ENCODE results near the gene SLC24A1. TPM values are rescaled to one million over a fixed set of nuclear protein-coding genes. Genes with fewer than 3 reads are reported as not detected.
A peak's percentile ranks its signal among the peaks of the same experiment; 100 is the strongest.
"Not testable (repeated sequence)": the region's sequence is repeated elsewhere in the genome, so short reads cannot be mapped to it uniquely, and the experiment has no call there.

The SLC24A1 gene
- total RNA-seq, 4 donors from 2014 or later, result 2.0 to 12.3 (median 8.8) TPM

GRCh38 chr15:65610871-65611718, 10.6 kb upstream of the SLC24A1 start, which contains the start of gene INTS14:
TSS of gene INTS14 (minus strand) at chr15:65611131. CDS start at chr15:65607380, 3,751 bp downstream.
- DNase-seq, result peak; percentile 97
- H3K9me3 ChIP-seq, result no peaks in the 10 kb centered on the region
- peaks cover 5 to 8% of the 10 kb centered on the region in 2 donors for H3K4me1 ChIP-seq
- TF ChIP-seq POLR2A (IDR thresholded peaks at IDR 0.05) (peak; percentile 27 to 71), CTCF (IDR thresholded peaks at IDR 0.05) (peak; percentile 45 to 82 (median 73))
- H3K27ac ChIP-seq, result peak within 1 kb of the TSS; percentile 90 to 93
- no peaks in the 10 kb centered on the region for H3K27me3 ChIP-seq
- no peaks in the 10 kb centered on the region for H3K36me3 ChIP-seq
- peak within 1 kb of the TSS; percentile 68 to 81 for H3K4me3 ChIP-seq
- intact Hi-C loops (cut with DNase I; ENCODE audit: low total_unique reads), result no loop called here

GRCh38 chr15:65611888-65612615, 9.7 kb upstream of the SLC24A1 start:
- Histone ChIP-seq H3K4me1 (peaks cover 5 to 8% of the 10 kb centered on the region in 2 donors), H3K4me3 (peak overlapping the region; percentile 68 to 81), H3K9me3 (no peaks in the 10 kb centered on the region), H3K27me3 (no peaks in the 10 kb centered on the region), H3K36me3 (no peaks in the 10 kb centered on the region), H3K27ac (peak overlapping the region; percentile 90 to 93)
- DNase-seq, result no peak
- intact Hi-C loops (cut with DNase I; ENCODE audit: low total_unique reads), result no loop called here
- TF ChIP-seq POLR2A (IDR thresholded peaks at IDR 0.05), result no peak
- TF ChIP-seq CTCF (IDR thresholded peaks at IDR 0.05), result no peak

- Histone ChIP-seq H3K4me3 (no peak overlapping the region), H3K36me3 (no peaks in the 10 kb centered on the region), H3K4me1 (peaks cover 5 to 8% of the 10 kb centered on the region in 2 donors), H3K27ac (peak overlapping the region in 1 of 2 donors; percentile 93), H3K27me3 (no peaks in the 10 kb centered on the region), H3K9me3 (no peaks in the 10 kb centered on the region)
- no peak for DNase-seq
- intact Hi-C loops (cut with DNase I; ENCODE audit: low total_unique reads), result no loop called here
- TF ChIP-seq CTCF (IDR thresholded peaks at IDR 0.05) (no peak), POLR2A (IDR thresholded peaks at IDR 0.05) (no peak)
Observed at GRCh38 chr15:65612616-65612946, 9.2 kb upstream of the SLC24A1 start.

- no peak for DNase-seq
- TF ChIP-seq CTCF (IDR thresholded peaks at IDR 0.05) (no peak), POLR2A (IDR thresholded peaks at IDR 0.05) (no peak)
- H3K9me3 ChIP-seq, result no peaks in the 10 kb centered on the region
- no peak overlapping the region for H3K4me3 ChIP-seq
- intact Hi-C loops (cut with DNase I; ENCODE audit: low total_unique reads), result no loop called here
- no peaks in the 10 kb centered on the region for H3K36me3 ChIP-seq
- H3K27me3 ChIP-seq, result no peaks in the 10 kb centered on the region
- peak overlapping the region in 1 of 2 donors; percentile 93 for H3K27ac ChIP-seq
- peaks cover 5 to 8% of the 10 kb centered on the region in 2 donors for H3K4me1 ChIP-seq
Observed at GRCh38 chr15:65612949-65613744, 8.6 kb upstream of the SLC24A1 start.

- intact Hi-C loops (cut with DNase I; ENCODE audit: low total_unique reads); H3K4me1 ChIP-seq; H3K4me3 ChIP-seq; DNase-seq; H3K9me3 ChIP-seq; H3K36me3 ChIP-seq; H3K27me3 ChIP-seq; H3K27ac ChIP-seq: not testable (repeated sequence)
Observed at GRCh38 chr15:65615887-65616286, 5.9 kb upstream of the SLC24A1 start.
